Hepatocyte (in vitro differentiated cells): ENCODE results near the gene SELENOI. TPM values are rescaled to one million over a fixed set of nuclear protein-coding genes. Genes with fewer than 3 reads are reported as not detected.

ENCODE experiments used
- DNase-seq: peaks from one replicate; pipeline ENCODE4 v3.0.0-alpha.2; 2016; ENCODE audit warnings: low spot score
- H2AFZ ChIP-seq: fragments of 200-600 bp; sonication (generic); 2 replicates; pipeline ENCODE4 v1.6.0; 2016; ENCODE audit warnings: antibody characterized with exemption, mild to moderate bottlenecking
- H3K27ac ChIP-seq: fragments of 200-600 bp; sonication (generic); 2 replicates; pipeline ENCODE4 v1.5.1; 2016; ENCODE audit warnings: mild to moderate bottlenecking
- H3K27me3 ChIP-seq: fragments of 200-600 bp; sonication (generic); 2 replicates; pipeline ENCODE4 v1.6.1; 2016
- H3K36me3 ChIP-seq: fragments of 200-600 bp; sonication (generic); replicated peaks from 2 replicates; pipeline ENCODE4 v1.5.1; 2016; ENCODE audit warnings: low read depth; ENCODE audit not compliant: insufficient read depth
- H3K4me1 ChIP-seq: fragments of 200-600 bp; sonication (generic); 2 replicates; pipeline ENCODE4 v1.5.1; 2016; ENCODE audit warnings: mild to moderate bottlenecking, moderate library complexity; ENCODE audit not compliant: insufficient read depth
- H3K4me2 ChIP-seq: fragments of 200-600 bp; sonication (generic); 2 replicates; pipeline ENCODE4 v1.6.0; 2016
- H3K4me3 ChIP-seq: fragments of 200-600 bp; sonication (generic); 2 replicates; pipeline ENCODE4 v1.5.1; 2016; ENCODE audit warnings: mild to moderate bottlenecking
- H3K79me2 ChIP-seq: fragments of 200-600 bp; sonication (generic); 2 replicates; pipeline ENCODE4 v1.6.0; 2017; ENCODE audit warnings: mild to moderate bottlenecking
- H3K9me2 ChIP-seq: fragments of 200-600 bp; sonication (generic); replicated peaks from 2 replicates; pipeline ENCODE4 v1.6.0; 2017; ENCODE audit warnings: mild to moderate bottlenecking; ENCODE audit not compliant: insufficient read depth
- H3K9me3 ChIP-seq: fragments of 200-600 bp; sonication (generic); 2 replicates; pipeline ENCODE4 v1.5.1; 2016; ENCODE audit warnings: low read depth, mild to moderate bottlenecking
- H4K20me1 ChIP-seq: fragments of 200-600 bp; sonication (generic); 2 replicates; pipeline ENCODE4 v1.6.0; 2016; ENCODE audit warnings: mild to moderate bottlenecking; ENCODE audit not compliant: insufficient read depth, poor library complexity, severe bottlenecking
- CTCF ChIP-seq: fragments of 200-600 bp; sonication (generic); IDR thresholded peaks from 2 replicates; pipeline ENCODE4 v1.5.1; 2016; ENCODE audit warnings: antibody characterized with exemption, mild to moderate bottlenecking; ENCODE audit not compliant: poor library complexity
- EZH2 ChIP-seq: fragments of 200-600 bp; sonication (generic); IDR thresholded peaks from 2 replicates; pipeline ENCODE4 v1.6.1; 2016; ENCODE audit warnings: antibody characterized with exemption, mild to moderate bottlenecking, borderline replicate concordance
- EZH2phosphoT487 ChIP-seq: fragments of 200-600 bp; sonication (generic); IDR thresholded peaks from one replicate; pipeline ENCODE4 v1.6.1; 2018; ENCODE audit warnings: antibody characterized with exemption, mild to moderate bottlenecking, low read depth, moderate library complexity; ENCODE audit not compliant: unreplicated experiment, severe bottlenecking
- WGBS: methylation state at CpG from one replicate; pipeline ENCODE4 v1.1.6; 2016; ENCODE audit warnings: low lambda C conversion rate; ENCODE audit errors: missing lambda C conversion rate; 5-methylcytosine and 5-hydroxymethylcytosine counted together
- polyA plus RNA-seq: library from polyadenylated mRNA; unstranded; fragments of >200 nt; fragmentation: Nextera tagmentation; extraction: Ambion mirVana; gene quantifications from 2 replicates; pipeline ENCODE4 v1.2.1, GENCODE V29; 2016
- total RNA-seq: library from RNA; depleted of rRNA; stranded (reverse); fragments of >200 nt; gene quantifications from 2 replicates; pipeline ENCODE4 v1.2.3, GENCODE V29; 2014

SELENOI gene
- total and polyA plus RNA-seq, 2 experiments from 2014 or later: 6.4 to 34.4 TPM

GRCh38 chr2:26430826-26431225, 84.9 kb downstream of the SELENOI start:
- H3K27ac ChIP-seq: no peak overlapping the region

DNA sequence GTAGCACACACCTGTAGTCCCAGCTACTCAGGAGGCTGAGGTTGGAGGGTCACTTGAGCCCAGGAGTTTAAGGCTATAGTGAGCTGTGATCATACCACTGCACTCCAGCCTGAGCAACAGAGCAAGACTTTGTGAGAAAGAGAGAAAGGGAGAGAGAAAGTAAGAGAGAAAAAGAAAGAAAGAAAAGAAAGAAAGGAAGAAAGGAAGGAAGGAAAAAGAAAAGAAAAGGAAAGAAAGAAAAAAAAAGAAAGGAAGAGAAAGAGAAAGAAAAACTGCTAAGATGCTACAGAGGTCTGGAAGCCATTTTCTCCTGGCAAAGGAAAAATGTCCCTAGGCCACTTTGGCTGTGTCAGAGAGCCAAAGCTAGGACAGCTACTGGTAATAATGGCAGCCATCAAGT, 86.4 kb downstream of the SELENOI start:
- H3K27me3 ChIP-seq: no peaks in the 10 kb centered on the region
- no peak for TF ChIP-seq EZH2
- TF ChIP-seq CTCF: no peak
- TF ChIP-seq EZH2phosphoT487: no peak
- no peak for DNase-seq
- H3K9me2 ChIP-seq: no peaks in the 10 kb centered on the region
- no peak overlapping the region for H2AFZ ChIP-seq
- H3K9me3 ChIP-seq: no peaks in the 10 kb centered on the region
- H3K4me1 ChIP-seq: no peaks in the 10 kb centered on the region
- no peak overlapping the region for H3K4me2 ChIP-seq
- H3K4me3 ChIP-seq: no peak overlapping the region
- no peaks in the 10 kb centered on the region for H4K20me1 ChIP-seq
- H3K27ac ChIP-seq: no peak overlapping the region
- H3K79me2 ChIP-seq: no peaks in the 10 kb centered on the region
- H3K36me3 ChIP-seq: no peaks in the 10 kb centered on the region

More at GRCh38 chr2:26430826-26431225, 84.9 kb downstream of the SELENOI start:
- Histone ChIP-seq H4K20me1 (no peaks in the 10 kb centered on the region), H3K4me2 (no peak overlapping the region), H3K27me3 (no peaks in the 10 kb centered on the region), H3K4me1 (no peaks in the 10 kb centered on the region), H3K36me3 (no peaks in the 10 kb centered on the region), H3K9me2 (no peaks in the 10 kb centered on the region), H2AFZ (no peak overlapping the region), H3K4me3 (no peak overlapping the region), H3K9me3 (no peaks in the 10 kb centered on the region), H3K79me2 (no peaks in the 10 kb centered on the region)
- WGBS: 87% methylated on average over 7 of the region's 7 CpGs
- TF ChIP-seq CTCF (no peak), EZH2phosphoT487 (no peak), EZH2 (no peak)
- no peak for DNase-seq

- H3K79me2 ChIP-seq: no peaks in the 10 kb centered on the region
- H4K20me1 ChIP-seq: no peaks in the 10 kb centered on the region
- H3K9me3 ChIP-seq: no peaks in the 10 kb centered on the region
- no peak for DNase-seq
- H3K36me3 ChIP-seq: no peaks in the 10 kb centered on the region
- H3K9me2 ChIP-seq: no peaks in the 10 kb centered on the region
- no peak overlapping the region for H3K4me2 ChIP-seq
- H3K27ac ChIP-seq: no peak overlapping the region
- WGBS: 49% methylated on average over 2 of the region's 2 CpGs
- no peak overlapping the region for H2AFZ ChIP-seq
- no peak for TF ChIP-seq CTCF
- H3K4me3 ChIP-seq: no peak overlapping the region
- no peaks in the 10 kb centered on the region for H3K27me3 ChIP-seq
- no peaks in the 10 kb centered on the region for H3K4me1 ChIP-seq
These were observed 86.9 kb downstream of the SELENOI start for GRCh38 chr2:26432859-26433258.

DNA sequence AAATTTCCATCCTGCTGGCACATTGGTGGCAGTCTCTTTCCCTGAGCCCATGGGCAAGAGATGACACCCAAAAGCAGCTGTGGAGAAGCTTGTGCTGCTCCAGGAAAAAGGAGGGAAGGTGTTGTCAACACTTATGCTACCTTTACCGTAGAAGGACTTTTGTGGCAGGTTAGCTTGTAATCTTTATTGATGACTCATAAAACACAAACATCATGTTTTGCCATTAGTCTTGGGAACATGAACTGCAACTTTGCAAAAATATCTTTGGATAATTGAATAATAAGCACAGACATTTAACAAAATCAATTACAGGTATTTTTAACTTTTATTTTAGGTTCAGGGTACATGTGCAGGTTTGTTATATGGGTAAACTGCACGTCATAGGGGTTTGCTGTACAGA, 89.2 kb downstream of the SELENOI start:
- no peak for TF ChIP-seq CTCF
- no peaks in the 10 kb centered on the region for H3K27me3 ChIP-seq
- H3K4me2 ChIP-seq: no peak overlapping the region

More for the DNA sequence above, 89.2 kb downstream of the SELENOI start:
- no peak for DNase-seq
- Histone ChIP-seq H3K9me2 (no peaks in the 10 kb centered on the region), H4K20me1 (no peaks in the 10 kb centered on the region), H3K9me3 (no peaks in the 10 kb centered on the region), H3K36me3 (no peaks in the 10 kb centered on the region), H3K4me1 (no peaks in the 10 kb centered on the region), H3K79me2 (no peaks in the 10 kb centered on the region), H3K4me3 (no peak overlapping the region), H2AFZ (no peak overlapping the region), H3K27ac (no peak overlapping the region)
- WGBS: 84% methylated on average over 2 of the region's 2 CpGs
